OCI-LY3 (cell line): ENCODE data around the gene COG2.
"Not testable (repeated sequence)": the region's sequence is repeated elsewhere in the genome, so short reads cannot be mapped to it uniquely, and the experiment has no call there.

Source experiments
- H2AFZ ChIP-seq: fragments of 200-600, 300-600 bp; shearing (Covaris generic); 2 replicates; pipeline ENCODE4 v1.6.0; 2014; ENCODE audit warnings: antibody characterized with exemption, low read depth, low read length
- H3K27ac ChIP-seq: fragments of 200-600, 300-600 bp; sonication (generic); 2 replicates; pipeline ENCODE4 v1.5.1; 2014; ENCODE audit warnings: mild to moderate bottlenecking, low read length, moderate library complexity, mixed read lengths
- H3K27me3 ChIP-seq: fragments of 200-600, 300-600 bp; sonication (generic); 2 replicates; pipeline ENCODE4 v1.6.1; 2014; ENCODE audit warnings: low read depth, low read length, mixed read lengths
- H3K36me3 ChIP-seq: fragments of 200-600, 300-600 bp; sonication (generic); replicated peaks from 2 replicates; pipeline ENCODE3; 2014; ENCODE audit warnings: low read depth, low read length, mixed read lengths
- H3K4me1 ChIP-seq: fragments of 300-600, 200-600 bp; sonication (generic); 2 replicates; pipeline ENCODE4 v1.6.1; 2014; ENCODE audit warnings: low read length, mixed read lengths
- H3K4me2 ChIP-seq: fragments of 200-600, 300-600 bp; sonication (generic); 2 replicates; pipeline ENCODE4 v1.6.1; 2014; ENCODE audit warnings: low read length, mixed read lengths
- H3K4me3 ChIP-seq: fragments of 300-600, 200-600 bp; sonication (generic); 2 replicates; pipeline ENCODE4 v1.5.1; 2014; ENCODE audit warnings: antibody characterized with exemption, mild to moderate bottlenecking, low read length, moderate library complexity
- H3K79me2 ChIP-seq: fragments of 300-600, 200-600 bp; shearing (Covaris generic); 2 replicates; pipeline ENCODE4 v1.6.1; 2014; ENCODE audit warnings: mild to moderate bottlenecking, low read length, mixed read lengths
- H3K9ac ChIP-seq: fragments of 300-600, 200-600 bp; shearing (Covaris generic); 2 replicates; pipeline ENCODE4 v1.6.0; 2014; ENCODE audit warnings: mild to moderate bottlenecking, low read length, moderate library complexity
- H3K9me3 ChIP-seq: fragments of 200-600, 300-600 bp; shearing (Covaris generic); 2 replicates; pipeline ENCODE4 v1.6.1; 2014; ENCODE audit warnings: low read length, mixed read lengths; ENCODE audit not compliant: insufficient read depth
- H4K20me1 ChIP-seq: fragments of 200-600, 300-600 bp; sonication (generic); 2 replicates; pipeline ENCODE4 v1.6.1; 2016; ENCODE audit warnings: low read length, mixed read lengths; ENCODE audit not compliant: insufficient read depth
- EZH2phosphoT487 ChIP-seq: fragments of 200-600 bp; shearing (Covaris generic); IDR thresholded peaks from 2 replicates; pipeline ENCODE4 v1.6.1; 2018; ENCODE audit warnings: antibody characterized with exemption, mixed run types, low read depth
- TF ChIP-seq, protein P1 (sequence below): fragments of 200-600, 300-600 bp; sonication (generic); IDR thresholded peaks from 2 replicates; pipeline ENCODE4 v1.5.1; 2014; ENCODE audit warnings: antibody characterized with exemption, low read length, low read depth

Gene COG2

DNA sequence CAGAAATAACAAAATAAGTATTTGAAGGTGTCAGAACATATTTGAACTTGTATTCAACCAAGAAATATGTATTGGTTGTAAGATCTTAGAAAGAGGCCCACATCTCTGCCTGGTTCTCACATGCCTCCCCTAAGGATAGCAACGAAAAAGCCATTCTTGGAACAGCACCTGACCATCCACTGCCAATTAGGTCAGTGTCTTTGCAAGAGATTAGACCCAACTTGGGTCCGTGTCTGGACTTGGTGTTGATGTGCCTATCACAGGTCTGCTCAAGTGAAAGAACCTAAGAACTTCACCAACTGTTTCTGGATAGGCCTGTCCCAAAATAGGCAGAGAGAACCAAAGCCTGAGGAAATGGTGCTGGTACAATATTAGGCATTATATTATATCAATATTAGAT, 46.0 kb upstream of the COG2 start:
- H3K9me3 ChIP-seq: no peaks in the 10 kb centered on the region
- no peaks in the 10 kb centered on the region for H3K4me1 ChIP-seq
- no peak overlapping the region for H3K9ac ChIP-seq
- H4K20me1 ChIP-seq: no peaks in the 10 kb centered on the region
- H3K27ac ChIP-seq: no peak overlapping the region
- H2AFZ ChIP-seq: no peak overlapping the region
- H3K4me3 ChIP-seq: no peak overlapping the region
- no peaks in the 10 kb centered on the region for H3K36me3 ChIP-seq
- no peak overlapping the region for H3K4me2 ChIP-seq
- TF ChIP-seq EZH2phosphoT487: no peak
- TF ChIP-seq, protein P1, sequence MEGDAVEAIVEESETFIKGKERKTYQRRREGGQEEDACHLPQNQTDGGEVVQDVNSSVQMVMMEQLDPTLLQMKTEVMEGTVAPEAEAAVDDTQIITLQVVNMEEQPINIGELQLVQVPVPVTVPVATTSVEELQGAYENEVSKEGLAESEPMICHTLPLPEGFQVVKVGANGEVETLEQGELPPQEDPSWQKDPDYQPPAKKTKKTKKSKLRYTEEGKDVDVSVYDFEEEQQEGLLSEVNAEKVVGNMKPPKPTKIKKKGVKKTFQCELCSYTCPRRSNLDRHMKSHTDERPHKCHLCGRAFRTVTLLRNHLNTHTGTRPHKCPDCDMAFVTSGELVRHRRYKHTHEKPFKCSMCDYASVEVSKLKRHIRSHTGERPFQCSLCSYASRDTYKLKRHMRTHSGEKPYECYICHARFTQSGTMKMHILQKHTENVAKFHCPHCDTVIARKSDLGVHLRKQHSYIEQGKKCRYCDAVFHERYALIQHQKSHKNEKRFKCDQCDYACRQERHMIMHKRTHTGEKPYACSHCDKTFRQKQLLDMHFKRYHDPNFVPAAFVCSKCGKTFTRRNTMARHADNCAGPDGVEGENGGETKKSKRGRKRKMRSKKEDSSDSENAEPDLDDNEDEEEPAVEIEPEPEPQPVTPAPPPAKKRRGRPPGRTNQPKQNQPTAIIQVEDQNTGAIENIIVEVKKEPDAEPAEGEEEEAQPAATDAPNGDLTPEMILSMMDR: no peak
- no peaks in the 10 kb centered on the region for H3K79me2 ChIP-seq
- peaks cover 51% of the 10 kb centered on the region for H3K27me3 ChIP-seq

DNA sequence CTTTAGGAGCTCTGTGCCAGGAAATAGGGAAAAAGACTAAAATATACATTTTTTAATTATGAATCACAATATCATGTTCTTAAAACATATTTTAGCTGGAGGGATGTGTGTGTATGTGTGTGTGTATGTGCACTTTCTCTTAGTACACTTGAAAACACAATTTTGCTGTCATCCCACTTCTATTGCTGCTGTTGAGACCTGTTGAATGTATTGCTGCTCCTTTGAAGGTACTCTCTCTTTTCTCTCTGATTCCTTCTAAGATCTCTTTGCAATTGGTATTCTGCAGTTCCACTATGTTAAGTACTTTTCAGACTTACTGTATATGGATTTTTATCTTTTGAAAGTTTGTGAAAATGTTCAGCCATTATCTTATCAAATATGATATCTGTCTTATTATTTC, 43.5 kb upstream of the COG2 start:
- H3K4me2 ChIP-seq: no peak overlapping the region
- H2AFZ ChIP-seq: no peak overlapping the region
- H3K27ac ChIP-seq: no peak overlapping the region
- TF ChIP-seq, protein P1: no peak
- no peak for TF ChIP-seq EZH2phosphoT487
- H3K4me1 ChIP-seq: no peaks in the 10 kb centered on the region
- no peak overlapping the region for H3K4me3 ChIP-seq
- H3K27me3 ChIP-seq: peaks cover 31% of the 10 kb centered on the region
- no peak overlapping the region for H3K9ac ChIP-seq
- H3K79me2 ChIP-seq: no peaks in the 10 kb centered on the region
- no peaks in the 10 kb centered on the region for H4K20me1 ChIP-seq
- H3K9me3 ChIP-seq: no peaks in the 10 kb centered on the region
- no peaks in the 10 kb centered on the region for H3K36me3 ChIP-seq

DNA sequence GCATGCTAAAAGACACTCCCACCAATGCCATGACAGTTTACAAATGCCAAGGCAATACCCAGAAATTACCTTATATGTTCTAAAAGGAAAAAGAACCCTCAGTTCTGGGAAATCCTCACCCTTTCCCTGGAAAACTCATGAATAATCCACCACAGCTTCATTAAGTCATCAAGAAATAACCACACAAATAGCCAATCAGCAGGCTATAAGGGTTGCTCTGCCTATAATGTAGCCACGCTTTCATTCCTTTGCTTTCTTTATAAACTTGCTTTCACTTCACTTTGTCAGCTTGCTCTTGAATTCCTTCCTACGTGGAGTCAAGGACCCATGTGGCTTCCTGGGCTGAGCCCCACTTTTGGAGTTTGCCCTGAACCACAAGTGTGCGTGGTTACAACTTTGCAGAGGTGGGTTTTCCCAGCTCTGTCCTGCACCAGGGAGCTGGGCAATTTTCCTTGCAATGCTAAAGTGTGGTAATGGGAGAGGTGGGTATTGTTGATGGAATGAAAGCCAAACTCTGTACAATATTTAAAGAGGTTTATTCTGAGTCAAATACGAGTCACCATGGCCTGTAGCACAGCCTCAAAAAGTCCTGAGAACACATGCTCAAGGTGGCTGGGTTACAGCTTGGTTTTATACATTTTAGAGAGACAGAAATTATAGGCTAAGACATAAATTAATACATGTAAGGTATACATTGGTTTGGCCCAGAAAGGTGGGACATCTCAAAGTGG, 42.2 kb upstream of the COG2 start:
- Histone ChIP-seq H3K4me2 (no peak overlapping the region), H2AFZ (no peak overlapping the region), H3K36me3 (no peaks in the 10 kb centered on the region), H3K27me3 (peaks cover 24% of the 10 kb centered on the region), H3K9ac (no peak overlapping the region), H3K27ac (no peak overlapping the region), H3K79me2 (no peaks in the 10 kb centered on the region), H4K20me1 (no peaks in the 10 kb centered on the region), H3K4me3 (no peak overlapping the region), H3K4me1 (no peaks in the 10 kb centered on the region), H3K9me3 (no peaks in the 10 kb centered on the region)
- TF ChIP-seq EZH2phosphoT487: no peak
- TF ChIP-seq, protein P1: no peak

DNA sequence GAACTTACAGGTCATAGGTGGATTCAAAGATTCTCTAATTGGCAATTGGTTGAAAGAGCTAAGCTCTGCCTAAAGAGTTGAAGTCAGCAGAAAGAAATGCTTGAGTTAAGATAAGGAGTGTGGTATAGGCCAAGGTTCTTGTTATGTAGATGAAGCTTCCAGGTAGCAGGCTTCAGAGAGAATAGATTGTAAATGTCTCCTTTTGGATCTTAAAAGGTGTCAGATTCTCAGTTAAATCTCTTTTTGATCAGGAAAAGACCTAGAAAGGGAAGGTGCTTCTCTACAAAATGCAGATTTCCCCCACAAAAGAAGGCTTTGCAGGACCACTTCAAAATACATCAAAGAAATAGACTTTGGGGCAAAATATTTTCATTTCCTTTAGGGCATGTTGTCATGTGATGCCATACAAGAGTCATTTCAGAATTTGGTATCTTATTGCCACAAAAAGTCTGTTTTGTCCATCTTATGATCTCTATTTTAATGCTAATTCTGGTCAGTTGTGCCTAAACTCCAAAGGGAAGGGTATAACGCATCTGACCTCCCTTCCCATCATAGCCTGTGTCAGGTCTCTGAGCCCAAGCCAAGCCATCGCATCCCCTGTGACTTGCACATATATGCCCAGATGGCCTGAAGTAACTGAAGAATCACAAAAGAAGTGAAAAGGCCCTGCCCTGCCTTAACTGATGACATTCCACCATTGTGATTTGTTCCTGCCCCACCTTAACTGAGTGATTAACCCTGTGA, 41.5 kb upstream of the COG2 start:
- not testable (repeated sequence) for H3K79me2 ChIP-seq, H2AFZ ChIP-seq, H3K4me3 ChIP-seq, H3K4me1 ChIP-seq, H3K36me3 ChIP-seq, H3K27ac ChIP-seq, H3K4me2 ChIP-seq, H3K9me3 ChIP-seq, H3K9ac ChIP-seq, H4K20me1 ChIP-seq
- H3K27me3 ChIP-seq: peaks cover 18% of the 10 kb centered on the region; the same call in 1 of the 2 replicates
